ENCODE results near the gene GTF2A1. TPM values are rescaled to one million over a fixed set of nuclear protein-coding genes. Genes with fewer than 3 reads are reported as not detected.
"Not testable (repeated sequence)": the region's sequence is repeated elsewhere in the genome, so short reads cannot be mapped to it uniquely, and the experiment has no call there.

The GTF2A1 gene
- total RNA-seq, 1 donor from 2014 or later = 29.0 TPM

GRCh38 chr14:81252278-81252677, 31.5 kb upstream of the GTF2A1 start:
- Mint-ChIP-seq H3K4me3 (no peak overlapping the region), H3K4me1 (no peaks in the 10 kb centered on the region), H3K9me3 (no peaks in the 10 kb centered on the region), H3K27ac (no peak overlapping the region), H3K36me3 (peaks cover 9% of the 10 kb centered on the region), H3K27me3 (ENCODE audit: low read depth) (no peaks in the 10 kb centered on the region)
- TF ChIP-seq CTCF (IDR thresholded peaks at IDR 0.05; ENCODE audit: unreplicated experiment) = no peak
- DNase-seq (ENCODE audit: low spot score in 2 of 2, unreplicated experiment in 2 of 2) = no peak

- Mint-ChIP-seq H3K4me1 (no peaks in the 10 kb centered on the region), H3K27me3 (ENCODE audit: low read depth) (no peaks in the 10 kb centered on the region), H3K4me3 (no peak overlapping the region), H3K36me3 (peaks cover 8% of the 10 kb centered on the region), H3K27ac (no peak overlapping the region), H3K9me3 (peaks cover 20% of the 10 kb centered on the region)
- DNase-seq (ENCODE audit: low spot score in 2 of 2, unreplicated experiment in 2 of 2) = no peak
- TF ChIP-seq CTCF (IDR thresholded peaks at IDR 0.05; ENCODE audit: unreplicated experiment) = no peak
Measured at GRCh38 chr14:81247271-81247766, 26.6 kb upstream of the GTF2A1 start.

GRCh38 chr14:81246461-81247270, 25.9 kb upstream of the GTF2A1 start:
- peaks cover 8% of the 10 kb centered on the region for H3K36me3 Mint-ChIP-seq
- peaks cover 23% of the 10 kb centered on the region for H3K9me3 Mint-ChIP-seq
- no peaks in the 10 kb centered on the region for H3K4me1 Mint-ChIP-seq
- no peak for TF ChIP-seq CTCF (IDR thresholded peaks at IDR 0.05; ENCODE audit: unreplicated experiment)
- no peak overlapping the region for H3K4me3 Mint-ChIP-seq
- DNase-seq (ENCODE audit: low spot score in 2 of 2, unreplicated experiment in 2 of 2) = no peak
- H3K27ac Mint-ChIP-seq = no peak overlapping the region
- no peaks in the 10 kb centered on the region for H3K27me3 Mint-ChIP-seq (ENCODE audit: low read depth)

GRCh38 chr14:81245771-81246170, 25.0 kb upstream of the GTF2A1 start:
- Mint-ChIP-seq H3K4me1 (no peaks in the 10 kb centered on the region), H3K36me3 (peaks cover 8% of the 10 kb centered on the region), H3K27me3 (ENCODE audit: low read depth) (no peaks in the 10 kb centered on the region), H3K4me3 (no peak overlapping the region), H3K27ac (no peak overlapping the region), H3K9me3 (peaks cover 29% of the 10 kb centered on the region)
- no peak for DNase-seq (ENCODE audit: low spot score in 2 of 2, unreplicated experiment in 2 of 2)
- TF ChIP-seq CTCF (IDR thresholded peaks at IDR 0.05; ENCODE audit: unreplicated experiment) = no peak

- not testable (repeated sequence) for H3K4me1 Mint-ChIP-seq; H3K27me3 Mint-ChIP-seq (ENCODE audit: low read depth)
Measured at GRCh38 chr14:81244431-81244830, 23.7 kb upstream of the GTF2A1 start.

GRCh38 chr14:81243499-81243898, 22.7 kb upstream of the GTF2A1 start:
- no peak overlapping the region for H3K4me3 Mint-ChIP-seq
- H3K27me3 Mint-ChIP-seq (ENCODE audit: low read depth) = no peaks in the 10 kb centered on the region
- peaks cover 8% of the 10 kb centered on the region for H3K36me3 Mint-ChIP-seq
- TF ChIP-seq CTCF (IDR thresholded peaks at IDR 0.05; ENCODE audit: unreplicated experiment) = no peak
- no peak overlapping the region for H3K27ac Mint-ChIP-seq
- H3K9me3 Mint-ChIP-seq = peaks cover 34% of the 10 kb centered on the region
- H3K4me1 Mint-ChIP-seq = no peaks in the 10 kb centered on the region
- no peak for DNase-seq (ENCODE audit: low spot score in 2 of 2, unreplicated experiment in 2 of 2)

More at GRCh38 chr14:81244431-81244830, 23.7 kb upstream of the GTF2A1 start:
- not testable (repeated sequence) for H3K36me3 Mint-ChIP-seq; H3K27ac Mint-ChIP-seq; DNase-seq (ENCODE audit: low spot score in 2 of 2, unreplicated experiment in 2 of 2); H3K4me3 Mint-ChIP-seq
- H3K9me3 Mint-ChIP-seq = peaks cover 34% of the 10 kb centered on the region

- not testable (repeated sequence) for H3K4me3 Mint-ChIP-seq; H3K27me3 Mint-ChIP-seq (ENCODE audit: low read depth); DNase-seq (ENCODE audit: low spot score in 2 of 2, unreplicated experiment in 2 of 2); H3K36me3 Mint-ChIP-seq; H3K27ac Mint-ChIP-seq
- Mint-ChIP-seq H3K4me1 (peaks cover 16% of the 10 kb centered on the region), H3K9me3 (peaks cover 15% of the 10 kb centered on the region)
Measured at GRCh38 chr14:81236849-81237248, 16.1 kb upstream of the GTF2A1 start.

All from mesothelial cell of epicardium (in vitro differentiated cells).